ENCODE results near the gene CNTNAP4. TPM values are rescaled to one million over a fixed set of nuclear protein-coding genes. Genes with fewer than 3 reads are reported as not detected.

CNTNAP4 gene
- total RNA-seq, 1 donor from 2014 or later, result not detected

GRCh38 chr16:76303637-76304314, 26.6 kb downstream of the CNTNAP4 start:
- Mint-ChIP-seq H3K4me1 (ENCODE audit: unreplicated experiment) (no peaks in the 10 kb centered on the region), H3K36me3 (ENCODE audit: unreplicated experiment) (no peaks in the 10 kb centered on the region), H3K27me3 (ENCODE audit: unreplicated experiment) (no peaks in the 10 kb centered on the region), H3K4me3 (ENCODE audit: unreplicated experiment) (no peak overlapping the region), H3K9me3 (ENCODE audit: unreplicated experiment) (no peaks in the 10 kb centered on the region), H3K27ac (ENCODE audit: unreplicated experiment) (no peak overlapping the region)
- no peak for DNase-seq (ENCODE audit: extremely low spot score, unreplicated experiment)
- no peak for TF ChIP-seq CTCF (IDR thresholded peaks at IDR 0.05)

GRCh38 chr16:76309639-76310335, 32.6 kb downstream of the CNTNAP4 start:
- H3K27me3 Mint-ChIP-seq (ENCODE audit: unreplicated experiment), result no peaks in the 10 kb centered on the region
- no peak overlapping the region for H3K27ac Mint-ChIP-seq (ENCODE audit: unreplicated experiment)
- H3K9me3 Mint-ChIP-seq (ENCODE audit: unreplicated experiment), result no peaks in the 10 kb centered on the region
- no peak for DNase-seq (ENCODE audit: extremely low spot score, unreplicated experiment)
- no peak overlapping the region for H3K4me3 Mint-ChIP-seq (ENCODE audit: unreplicated experiment)
- no peak for TF ChIP-seq CTCF (IDR thresholded peaks at IDR 0.05)
- no peaks in the 10 kb centered on the region for H3K36me3 Mint-ChIP-seq (ENCODE audit: unreplicated experiment)
- H3K4me1 Mint-ChIP-seq (ENCODE audit: unreplicated experiment), result no peaks in the 10 kb centered on the region

- DNase-seq (ENCODE audit: extremely low spot score, unreplicated experiment), result no peak
- Mint-ChIP-seq H3K4me1 (ENCODE audit: unreplicated experiment) (no peaks in the 10 kb centered on the region), H3K27ac (ENCODE audit: unreplicated experiment) (no peak overlapping the region), H3K36me3 (ENCODE audit: unreplicated experiment) (no peaks in the 10 kb centered on the region), H3K9me3 (ENCODE audit: unreplicated experiment) (no peaks in the 10 kb centered on the region), H3K27me3 (ENCODE audit: unreplicated experiment) (no peaks in the 10 kb centered on the region), H3K4me3 (ENCODE audit: unreplicated experiment) (no peak overlapping the region)
- no peak for TF ChIP-seq CTCF (IDR thresholded peaks at IDR 0.05)
These were observed 34.1 kb downstream of the CNTNAP4 start for GRCh38 chr16:76311260-76311659.

GRCh38 chr16:76318565-76318964, 41.4 kb downstream of the CNTNAP4 start:
- Mint-ChIP-seq H3K36me3 (ENCODE audit: unreplicated experiment) (no peaks in the 10 kb centered on the region), H3K27ac (ENCODE audit: unreplicated experiment) (no peak overlapping the region), H3K9me3 (ENCODE audit: unreplicated experiment) (no peaks in the 10 kb centered on the region), H3K4me3 (ENCODE audit: unreplicated experiment) (no peak overlapping the region), H3K4me1 (ENCODE audit: unreplicated experiment) (no peaks in the 10 kb centered on the region), H3K27me3 (ENCODE audit: unreplicated experiment) (no peaks in the 10 kb centered on the region)
- TF ChIP-seq CTCF (IDR thresholded peaks at IDR 0.05), result no peak
- DNase-seq (ENCODE audit: extremely low spot score, unreplicated experiment), result no peak

GRCh38 chr16:76329106-76329505, 51.9 kb downstream of the CNTNAP4 start:
- Mint-ChIP-seq H3K9me3 (ENCODE audit: unreplicated experiment) (no peaks in the 10 kb centered on the region), H3K4me1 (ENCODE audit: unreplicated experiment) (no peaks in the 10 kb centered on the region), H3K27me3 (ENCODE audit: unreplicated experiment) (no peaks in the 10 kb centered on the region), H3K27ac (ENCODE audit: unreplicated experiment) (no peak overlapping the region), H3K4me3 (ENCODE audit: unreplicated experiment) (no peak overlapping the region), H3K36me3 (ENCODE audit: unreplicated experiment) (no peaks in the 10 kb centered on the region)
- no peak for DNase-seq (ENCODE audit: extremely low spot score, unreplicated experiment)
- TF ChIP-seq CTCF (IDR thresholded peaks at IDR 0.05), result no peak
